HepG2 (cell line): ENCODE measurements around the gene ITGAV. TPM values are rescaled to one million over a fixed set of nuclear protein-coding genes. Genes with fewer than 3 reads are reported as not detected.

Source experiments
- ATAC-seq: fragments of 200-7000 bp; cut with Tn5 transposase; 3 replicates; pipeline ENCODE4 v1.9.1; 2020; ENCODE audit warnings: mild to moderate bottlenecking, moderate library complexity
- BruUV-seq: library from RNA; stranded (reverse); fragments of 400-500 nt; replicated peaks from 2 replicates; lab custom pipeline; 2021; lab: Mats Ljungman, UMichigan
- CTCF ChIA-PET: fragments of 300-600 bp; formaldehyde crosslinking; extraction: SDS; loops from one replicate; lab custom pipeline; 2021; ENCODE audit warnings: low total read pairs, inconsistent platforms, low intra/inter-chr PET ratio; lab: Yijun Ruan, JAX
- POLR2A ChIA-PET: fragments of 350-600 bp; sonication (Branson Sonifier 250); formaldehyde crosslinking; loops from one replicate; lab custom pipeline; 2020; ENCODE audit warnings: antibody characterized with exemption, inconsistent platforms; lab: Yijun Ruan, JAX
- DNase-seq: peaks from one replicate; pipeline ENCODE4 v3.0.0-alpha.2; 2015; ENCODE audit warnings: low spot score
- FAIRE-seq: peaks from 3 replicates; lab custom pipeline; 2011; peaks lifted over from hg19 to GRCh38; lab: Jason Lieb, UNC
- H2AFZ ChIP-seq: one replicate; pipeline ENCODE4 v1.6.1; 2011; ENCODE audit warnings: low read length, inconsistent platforms
- H3K27ac ChIP-seq: fragments of 300-600 bp; 3 replicates; pipeline ENCODE4 v1.8.0; 2011; ENCODE audit warnings: mixed run types, mild to moderate bottlenecking, mixed read lengths, low read length, inconsistent platforms; ENCODE audit not compliant: insufficient read depth; ENCODE audit errors: extremely low read length
- H3K27me3 ChIP-seq, 2 experiments: fragments of 200-600 bp in 1 of 2; 2 replicates in 1 of 2; 3 replicates in 1 of 2; pipeline versions ENCODE4 v1.6.0 to v1.8.0; 2011; ENCODE audit warnings: low read length in 2 of 2, mild to moderate bottlenecking in 2 of 2, moderate library complexity in 2 of 2, inconsistent platforms in 1 of 2; ENCODE audit not compliant: insufficient read depth in 2 of 2, control insufficient read depth in 1 of 2
- H3K36me3 ChIP-seq, 2 experiments: fragments of 200-600 bp in 1 of 2; replicated peaks in 1 of 2; 2 replicates in 1 of 2; 3 replicates in 1 of 2; pipeline versions ENCODE4 v1.5.1 to v1.8.0; 2011; ENCODE audit warnings: low read length in 2 of 2, inconsistent platforms in 1 of 2; ENCODE audit not compliant: insufficient read depth in 2 of 2, control insufficient read depth in 1 of 2
- H3K4me1 ChIP-seq: 2 replicates; pipeline ENCODE4 v1.5.1; 2012; ENCODE audit warnings: low read length, inconsistent platforms; ENCODE audit not compliant: insufficient read depth
- H3K4me2 ChIP-seq: 2 replicates; pipeline ENCODE4 v1.6.0; 2011; ENCODE audit warnings: low read depth, low read length, inconsistent platforms
- H3K4me3 ChIP-seq, 3 experiments: fragments of 200-600 bp in 1 of 3; sonication (generic), shearing (Covaris generic) in 1 of 3; replicated peaks in 1 of 3; 2 replicates each; pipeline ENCODE4 v1.5.1; 2011 to 2016; ENCODE audit warnings: low read length in 3 of 3, inconsistent platforms in 2 of 3, low read depth in 2 of 3, mild to moderate bottlenecking in 2 of 3, control low read depth in 1 of 3, mixed read lengths in 1 of 3; ENCODE audit not compliant: insufficient read depth in 1 of 3
- H3K79me2 ChIP-seq: one replicate; pipeline ENCODE4 v1.6.1; 2011; ENCODE audit warnings: low read length, inconsistent platforms; ENCODE audit not compliant: insufficient read depth
- H3K9ac ChIP-seq: 2 replicates; pipeline ENCODE4 v1.6.0; 2011; ENCODE audit warnings: mild to moderate bottlenecking, low read depth, low read length, inconsistent platforms; ENCODE audit not compliant: insufficient read depth
- H3K9me3 ChIP-seq: 2 replicates; pipeline ENCODE4 v1.5.1; 2012; ENCODE audit warnings: mild to moderate bottlenecking, low read length
- H4K20me1 ChIP-seq: 2 replicates; pipeline ENCODE4 v1.6.0; 2011; ENCODE audit warnings: inconsistent platforms, mild to moderate bottlenecking, low read length, moderate library complexity; ENCODE audit not compliant: insufficient read depth
- ETV6 ChIP-seq: sonication (generic); formaldehyde crosslinking; conservative IDR thresholded peaks from 2 replicates; pipeline ENCODE4 v1.4.0; 2020; ENCODE audit warnings: missing genetic modification reagents
- GATAD2A ChIP-seq: IDR thresholded peaks from 2 replicates; pipeline ENCODE4 v1.6.1; 2016
- HOXD1 ChIP-seq: sonication (generic); formaldehyde crosslinking; IDR thresholded peaks from 2 replicates; pipeline ENCODE4 v1.5.0; 2020; ENCODE audit warnings: missing genetic modification reagents
- KLF12 ChIP-seq: sonication (generic); formaldehyde crosslinking; IDR thresholded peaks from 2 replicates; pipeline ENCODE4 v1.4.0; 2020; ENCODE audit warnings: missing genetic modification reagents, borderline replicate concordance
- MAFF ChIP-seq: IDR thresholded peaks from 2 replicates; pipeline ENCODE4 v1.6.1; 2011; ENCODE audit warnings: low read depth, low read length, improper control_type of control experiment
- MAFK ChIP-seq, 2 experiments: IDR thresholded peaks in 1 of 2; conservative IDR thresholded peaks in 1 of 2; 2 replicates each; pipeline ENCODE4 v1.6.1; 2011; ENCODE audit warnings: improper control_type of control experiment in 2 of 2, low read length in 2 of 2
- PHB2 ChIP-seq: fragments of 450-650 bp; IDR thresholded peaks from 2 replicates; pipeline ENCODE4 v1.6.1; 2018; ENCODE audit not compliant: partially characterized antibody
- RARG ChIP-seq: sonication (generic); formaldehyde crosslinking; IDR thresholded peaks from 2 replicates; pipeline ENCODE4 v1.4.0; 2020; ENCODE audit warnings: low read depth, mild to moderate bottlenecking, missing genetic modification reagents
- TARDBP ChIP-seq: sonication (generic); formaldehyde crosslinking; IDR thresholded peaks from 2 replicates; pipeline ENCODE4 v1.8.0; 2022; ENCODE audit warnings: mild to moderate bottlenecking, missing genetic modification reagents
- ZBTB1 ChIP-seq: sonication (generic); formaldehyde crosslinking; IDR thresholded peaks from 2 replicates; pipeline ENCODE4 v1.4.0; 2020; ENCODE audit warnings: missing genetic modification reagents, borderline replicate concordance
- ZBTB21 ChIP-seq: sonication (generic); formaldehyde crosslinking; IDR thresholded peaks from 2 replicates; pipeline ENCODE4 v1.4.0; 2020; ENCODE audit warnings: missing genetic modification reagents
- ZC3H4 ChIP-seq: sonication (generic); formaldehyde crosslinking; IDR thresholded peaks from 2 replicates; pipeline ENCODE4 v1.4.0; 2020; ENCODE audit warnings: missing genetic modification reagents, borderline replicate concordance
- ZFYVE20 ChIP-seq: sonication (generic); formaldehyde crosslinking; IDR thresholded peaks from 2 replicates; pipeline ENCODE4 v1.8.0; 2023; ENCODE audit warnings: low read depth, mild to moderate bottlenecking, moderate library complexity, missing genetic modification reagents, borderline replicate concordance
- ZNF20 ChIP-seq: sonication (generic); formaldehyde crosslinking; IDR thresholded peaks from 2 replicates; pipeline ENCODE4 v1.4.0; 2020; ENCODE audit warnings: mild to moderate bottlenecking, moderate library complexity, missing genetic modification reagents
- ZNF501 ChIP-seq: sonication (generic); formaldehyde crosslinking; IDR thresholded peaks from 2 replicates; pipeline ENCODE4 v1.5.1; 2020; ENCODE audit warnings: mild to moderate bottlenecking, moderate library complexity, missing genetic modification reagents
- ZNF549 ChIP-seq: sonication (generic); formaldehyde crosslinking; IDR thresholded peaks from 2 replicates; pipeline ENCODE4 v1.5.0; 2020; ENCODE audit warnings: missing genetic modification reagents
- ZNF567 ChIP-seq: sonication (generic); formaldehyde crosslinking; IDR thresholded peaks from 2 replicates; pipeline ENCODE4 v1.8.1; 2023; ENCODE audit warnings: mild to moderate bottlenecking, missing genetic modification reagents, borderline replicate concordance
- ZNF589 ChIP-seq: sonication (generic); formaldehyde crosslinking; conservative IDR thresholded peaks from 2 replicates; pipeline ENCODE4 v1.8.0; 2022; ENCODE audit warnings: mild to moderate bottlenecking, moderate library complexity, missing genetic modification reagents
- ZNF644 ChIP-seq: IDR thresholded peaks from 2 replicates; pipeline ENCODE4 v1.6.1; 2016; ENCODE audit warnings: low read depth
- ZNF761 ChIP-seq: sonication (generic); formaldehyde crosslinking; conservative IDR thresholded peaks from 2 replicates; pipeline ENCODE4 v1.4.0; 2020; ENCODE audit warnings: mild to moderate bottlenecking, missing genetic modification reagents
- ZSCAN9 ChIP-seq: IDR thresholded peaks from 2 replicates; pipeline ENCODE4 v1.6.1; 2016; ENCODE audit warnings: borderline replicate concordance
- WGBS: methylation state at CpG from one replicate; pipeline ENCODE4 v1.1.6; 2017; ENCODE audit warnings: low lambda C conversion rate; 5-methylcytosine and 5-hydroxymethylcytosine counted together
- in situ Hi-C: cut with HindIII; loops from 2 replicates; pipeline ENCODE4 v1.10.0; 2017; ENCODE audit warnings: low pct_unique_long_range_greater_than_20kb; ENCODE audit not compliant: extremely low pct_ligation_motif_present
- intact Hi-C: fragments of 100-400 bp; cut with micrococcal nuclease; formaldehyde crosslinking; loops from one replicate; pipeline ENCODE4 v1.10.0; 2022; ENCODE audit not compliant: unreplicated experiment
- polyA plus RNA-seq, 8 experiments: library from polyadenylated mRNA; depleted of rRNA in 3 of 8; stranded (reverse) in 7 of 8; unstranded in 1 of 8; fragments of >200 nt; fragmentation: Illumina TruSeq in 4 of 8; extraction: Trizol in 4 of 8; gene quantifications; 2 replicates each; pipeline versions ENCODE4 v1.2.1 to v1.2.3, GENCODE V29; 2011 to 2016; ENCODE audit warnings: low read depth in 4 of 8, missing spikeins in 1 of 8, mixed read lengths in 1 of 8; ENCODE audit not compliant: insufficient read depth in 1 of 8
- total RNA-seq, 5 experiments: library from RNA; depleted of rRNA; stranded (reverse); fragments of >200 nt; fragmentation: Illumina TruSeq; extraction: Trizol; gene quantifications; 2 replicates each; pipeline ENCODE4 v1.2.3, GENCODE V29; 2016; ENCODE audit warnings: low read depth in 1 of 5
- TF ChIP-seq, protein P1 (sequence below): sonication (generic); formaldehyde crosslinking; IDR thresholded peaks from 2 replicates; pipeline ENCODE4 v1.5.0; 2020; ENCODE audit warnings: mild to moderate bottlenecking, missing genetic modification reagents

Gene ITGAV
- total and polyA plus RNA-seq, 2 of the 13 experiments (the other 11 are each of a cell fraction or from before 2014, with no cell fraction given): 59.1 to 60.4 TPM

DNA sequence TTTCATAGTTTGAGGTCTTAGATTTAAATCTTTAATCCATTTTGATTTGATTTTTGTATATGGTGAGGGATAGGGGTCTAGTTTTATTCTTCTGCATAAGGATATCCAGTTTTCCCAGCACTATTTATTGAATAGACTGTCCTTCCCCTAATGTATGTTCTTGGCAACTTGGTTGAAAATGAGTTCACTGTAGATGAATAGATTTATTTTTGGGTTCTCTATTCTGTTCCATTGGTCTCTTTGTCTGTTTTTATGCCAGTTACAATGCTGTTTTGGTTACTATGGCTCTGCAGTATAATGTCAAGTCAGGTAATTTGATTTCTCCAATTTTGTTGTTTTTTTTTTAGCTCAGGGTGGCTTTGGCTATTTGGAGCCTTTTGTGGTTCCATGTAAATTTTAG lies 109.9 kb downstream of the ITGAV start:
- FAIRE-seq: no peak

DNA sequence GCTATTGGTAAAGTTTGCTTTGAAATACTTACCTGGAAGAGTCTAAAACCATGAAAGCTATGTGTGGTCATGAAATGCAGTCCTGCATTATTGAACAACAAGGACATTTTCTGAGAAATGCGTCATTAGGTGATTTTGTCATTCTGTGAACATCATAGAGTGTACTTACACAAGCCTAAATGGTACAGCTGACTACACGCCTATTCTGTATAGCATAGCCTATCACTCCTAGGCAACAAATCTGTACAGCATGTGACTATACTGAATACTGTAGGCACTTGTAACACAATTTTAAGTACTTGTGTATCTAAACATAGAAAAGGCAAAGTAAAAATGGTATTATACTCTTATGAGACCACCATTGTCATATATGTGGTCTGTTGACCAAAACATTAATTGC lies 112.2 kb downstream of the ITGAV start:
- ATAC-seq: no peak
- CTCF ChIA-PET: no interaction called here

More for the DNA sequence above, 109.9 kb downstream of the ITGAV start:
- in situ Hi-C loops: no loop called here
- no peaks in the 10 kb centered on the region for H3K36me3 ChIP-seq
- no peak overlapping the region for H3K4me3 ChIP-seq
- H2AFZ ChIP-seq: no peak overlapping the region
- BruUV-seq: no TSS peak
- H4K20me1 ChIP-seq: no peaks in the 10 kb centered on the region
- CTCF ChIA-PET: no interaction called here
- no peak for TF ChIP-seq ZSCAN9
- TF ChIP-seq MAFF: peak; percentile 44; the same call in 1 of the 2 replicates
- peak; percentile 23 to 43; a peak in 1 of 4 replicates for TF ChIP-seq MAFK (conservative IDR thresholded peaks at IDR 0.05 in 1 of 2, IDR thresholded peaks at IDR 0.05 in 1 of 2; ENCODE audit: low read length in 2 of 2)
- no peaks in the 10 kb centered on the region for H3K79me2 ChIP-seq
- DNase-seq (no peak), ATAC-seq (no peak)
- H3K4me1 ChIP-seq: no peaks in the 10 kb centered on the region; the same call in 1 of the 2 replicates
- peaks cover 0 to 25% of the 10 kb centered on the region in 2 experiments; a peak in 3 of 5 replicates for H3K27me3 ChIP-seq
- intact Hi-C loops: no loop called here
- H3K27ac ChIP-seq: no peak overlapping the region
- no peak overlapping the region for H3K4me2 ChIP-seq
- H3K9me3 ChIP-seq: no peaks in the 10 kb centered on the region
- H3K9ac ChIP-seq: no peak overlapping the region
- POLR2A ChIA-PET: no interaction called here

More for the DNA sequence above, 112.2 kb downstream of the ITGAV start:
- 20% methylated on average over 2 of the region's 2 CpGs for WGBS
- DNase-seq (no peak), FAIRE-seq (no peak)
- no peaks in the 10 kb centered on the region for H3K36me3 ChIP-seq
- no peak overlapping the region for H3K4me3 ChIP-seq
- H3K27me3 ChIP-seq: 0 out of 5 replicates have a peak, but pooled peaks cover 0 to 9% of the 10 kb centered on the region in 2 experiments
- H3K9me3 ChIP-seq: no peaks in the 10 kb centered on the region
- POLR2A ChIA-PET: no interaction called here
- intact Hi-C loops (no loop called here), in situ Hi-C loops (no loop called here)
- no peaks in the 10 kb centered on the region for H3K79me2 ChIP-seq
- no peaks in the 10 kb centered on the region for H4K20me1 ChIP-seq
- H3K4me2 ChIP-seq: no peak overlapping the region
- TF ChIP-seq ZNF589 (CRISPR knock-in tag) (no peak), ZNF501 (CRISPR knock-in tag) (no peak), ZNF761 (CRISPR knock-in tag) (no peak), ETV6 (CRISPR knock-in tag) (no peak), ZNF567 (CRISPR knock-in tag) (no peak), ZBTB21 (CRISPR knock-in tag) (no peak), PHB2 (no peak), ZNF20 (no peak), TARDBP (CRISPR knock-in tag) (no peak), ZC3H4 (CRISPR knock-in tag) (no peak), ZNF549 (CRISPR knock-in tag) (no peak), HOXD1 (CRISPR knock-in tag) (no peak), RARG (CRISPR knock-in tag) (no peak), KLF12 (CRISPR knock-in tag) (no peak), ZBTB1 (no peak), GATAD2A (no peak), ZFYVE20 (no peak), ZNF644 (no peak)
- TF ChIP-seq, protein P1, sequence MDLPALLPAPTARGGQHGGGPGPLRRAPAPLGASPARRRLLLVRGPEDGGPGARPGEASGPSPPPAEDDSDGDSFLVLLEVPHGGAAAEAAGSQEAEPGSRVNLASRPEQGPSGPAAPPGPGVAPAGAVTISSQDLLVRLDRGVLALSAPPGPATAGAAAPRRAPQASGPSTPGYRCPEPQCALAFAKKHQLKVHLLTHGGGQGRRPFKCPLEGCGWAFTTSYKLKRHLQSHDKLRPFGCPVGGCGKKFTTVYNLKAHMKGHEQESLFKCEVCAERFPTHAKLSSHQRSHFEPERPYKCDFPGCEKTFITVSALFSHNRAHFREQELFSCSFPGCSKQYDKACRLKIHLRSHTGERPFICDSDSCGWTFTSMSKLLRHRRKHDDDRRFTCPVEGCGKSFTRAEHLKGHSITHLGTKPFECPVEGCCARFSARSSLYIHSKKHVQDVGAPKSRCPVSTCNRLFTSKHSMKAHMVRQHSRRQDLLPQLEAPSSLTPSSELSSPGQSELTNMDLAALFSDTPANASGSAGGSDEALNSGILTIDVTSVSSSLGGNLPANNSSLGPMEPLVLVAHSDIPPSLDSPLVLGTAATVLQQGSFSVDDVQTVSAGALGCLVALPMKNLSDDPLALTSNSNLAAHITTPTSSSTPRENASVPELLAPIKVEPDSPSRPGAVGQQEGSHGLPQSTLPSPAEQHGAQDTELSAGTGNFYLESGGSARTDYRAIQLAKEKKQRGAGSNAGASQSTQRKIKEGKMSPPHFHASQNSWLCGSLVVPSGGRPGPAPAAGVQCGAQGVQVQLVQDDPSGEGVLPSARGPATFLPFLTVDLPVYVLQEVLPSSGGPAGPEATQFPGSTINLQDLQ: no peak
- H3K27ac ChIP-seq: no peak overlapping the region
- BruUV-seq: no TSS peak
- H3K4me1 ChIP-seq: no peaks in the 10 kb centered on the region
- no peak overlapping the region for H2AFZ ChIP-seq
- H3K9ac ChIP-seq: no peak overlapping the region
